ENCODE results near the gene CCDC69.
"Not testable (repeated sequence)": the region's sequence is repeated elsewhere in the genome, so short reads cannot be mapped to it uniquely, and the experiment has no call there.

Gene CCDC69

DNA sequence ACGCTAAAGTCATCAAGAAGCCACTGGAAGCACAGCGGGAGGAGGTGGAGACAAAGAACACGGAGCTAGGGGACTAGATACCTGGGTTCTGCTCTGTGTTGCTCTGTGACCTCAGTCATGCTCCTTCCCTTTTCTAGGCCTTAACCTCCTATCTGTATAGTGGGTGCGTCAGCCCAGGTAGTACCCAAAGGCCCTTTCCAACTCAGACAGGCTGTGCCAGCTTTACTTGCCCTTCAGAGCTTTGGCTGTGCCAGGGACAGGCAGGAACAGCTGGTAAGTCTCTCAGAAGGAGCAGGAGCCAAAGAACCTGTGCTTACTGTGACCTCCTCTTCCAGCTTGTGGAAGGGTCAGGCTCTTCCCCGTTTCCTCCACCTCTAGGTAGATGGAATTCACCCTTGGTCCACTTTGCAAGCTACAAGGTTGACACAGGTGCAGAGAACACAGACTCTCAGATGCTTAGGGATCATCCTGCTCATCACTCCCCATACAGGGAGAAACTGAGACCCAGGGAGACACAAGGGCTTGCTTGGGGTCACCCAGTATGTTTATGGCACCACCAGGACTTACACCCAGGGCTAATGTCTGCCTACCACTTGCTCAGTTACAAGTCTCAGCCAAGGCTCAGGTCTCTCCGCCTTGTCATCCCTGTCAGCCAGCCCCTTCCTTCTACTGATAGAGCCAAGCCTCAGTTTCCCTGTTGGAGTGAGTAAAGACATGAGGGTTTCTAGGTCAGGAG is 1.7 kb downstream of the CCDC69 start:
- DNase-seq (ENCODE audit: low read depth, low spot score): no peak

DNA sequence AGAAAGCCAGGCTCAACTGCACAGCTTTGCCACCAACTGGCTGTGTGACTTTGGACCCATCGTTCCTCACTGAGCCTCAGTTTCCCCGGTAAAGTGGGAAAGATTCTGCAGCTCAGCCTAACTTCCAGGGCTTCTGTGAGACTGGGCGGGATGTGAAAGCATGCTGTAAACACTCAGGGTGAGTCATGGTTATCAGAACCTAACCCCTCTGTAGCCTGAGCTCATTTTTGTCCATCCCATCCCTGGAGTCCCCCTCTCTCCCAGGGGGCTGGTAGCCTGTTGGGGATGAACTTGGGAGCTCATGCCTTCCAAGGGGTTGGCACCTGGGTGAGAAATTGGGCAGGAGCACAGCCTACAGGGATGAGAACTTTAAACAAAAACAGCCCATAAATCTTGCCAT is 2.3 kb downstream of the CCDC69 start:
- no peak for DNase-seq (ENCODE audit: low read depth, low spot score)

DNA sequence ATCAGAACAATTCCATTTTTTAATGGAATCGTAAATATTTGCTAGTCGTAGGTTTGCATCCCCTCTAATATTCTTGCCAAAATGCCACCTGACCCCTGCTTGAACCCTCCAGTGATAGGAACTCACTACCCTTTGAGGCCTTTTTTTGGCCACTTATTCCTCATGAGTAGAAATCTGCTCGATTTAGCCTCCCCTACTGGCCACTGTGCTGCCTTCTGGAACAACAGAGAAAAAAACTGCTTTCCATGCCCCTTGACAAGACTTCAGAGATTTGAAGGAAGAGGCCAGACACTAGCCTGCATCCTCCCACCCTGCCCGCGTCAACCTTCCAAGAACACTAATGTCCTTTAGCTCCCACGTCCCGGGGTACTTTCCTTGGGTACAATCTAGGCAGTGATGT is 4.1 kb downstream of the CCDC69 start:
- no peak for DNase-seq (ENCODE audit: low read depth, low spot score)

DNA sequence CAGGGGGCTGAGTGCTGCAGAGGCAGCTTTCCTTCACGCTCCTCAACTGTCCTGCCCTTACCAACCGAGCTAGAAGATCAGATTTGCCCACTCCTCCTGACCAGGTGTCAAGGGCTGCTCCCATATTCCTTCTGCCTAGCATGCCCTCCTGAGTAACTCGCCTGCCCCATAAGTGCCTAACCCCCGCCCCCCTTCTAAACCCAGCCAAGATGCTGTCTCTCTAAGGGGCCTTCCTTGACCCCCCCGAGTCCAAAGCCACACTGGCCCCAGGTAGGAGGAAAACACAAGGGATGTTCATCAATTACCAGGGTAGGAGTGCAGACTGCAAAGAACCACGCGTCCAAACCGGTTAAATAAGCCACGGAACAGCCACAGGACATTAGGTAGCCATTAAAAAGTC is 4.8 kb downstream of the CCDC69 start:
- DNase-seq (ENCODE audit: low read depth, low spot score): no peak

DNA sequence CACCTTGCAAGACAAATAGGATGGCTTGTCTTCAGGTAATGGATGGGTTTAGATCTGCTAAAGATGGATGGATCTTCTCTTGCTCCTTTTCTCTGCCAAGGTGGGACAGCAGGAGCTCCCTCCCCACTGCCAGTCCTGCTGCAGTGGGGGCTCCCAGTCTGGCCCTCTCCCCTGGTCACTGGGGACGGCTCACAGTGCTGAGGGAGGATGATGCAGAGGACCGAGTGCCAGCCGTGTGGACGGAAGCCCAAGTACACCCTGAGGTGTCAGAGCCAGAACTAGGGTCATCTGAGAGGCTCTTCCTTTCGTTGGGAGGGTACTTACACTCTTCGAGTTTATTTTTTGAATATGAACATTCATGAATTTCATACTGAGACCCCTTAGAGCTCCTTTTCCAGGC is 5.7 kb downstream of the CCDC69 start:
- no peak for DNase-seq (ENCODE audit: low read depth, low spot score)

DNA sequence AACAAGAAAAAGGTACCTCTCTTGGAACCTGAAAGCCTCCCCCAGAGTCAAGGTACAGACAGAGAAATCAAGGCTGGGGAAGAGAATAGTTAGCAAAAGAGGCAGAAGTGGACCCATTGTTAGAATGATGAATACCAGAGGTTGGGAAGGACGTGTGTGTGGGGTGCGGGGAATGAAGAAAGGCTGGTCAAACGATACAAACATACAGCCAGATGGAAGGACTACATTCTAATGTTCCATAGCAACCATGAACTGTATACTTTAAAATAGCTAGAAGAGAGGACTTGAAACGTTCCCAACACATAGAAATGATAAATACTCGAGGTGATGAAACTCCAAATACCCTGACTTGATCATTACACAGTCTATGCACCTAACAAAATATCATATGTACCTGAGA is 7.1 kb downstream of the CCDC69 start:
- no peak for DNase-seq (ENCODE audit: low read depth, low spot score)

DNA sequence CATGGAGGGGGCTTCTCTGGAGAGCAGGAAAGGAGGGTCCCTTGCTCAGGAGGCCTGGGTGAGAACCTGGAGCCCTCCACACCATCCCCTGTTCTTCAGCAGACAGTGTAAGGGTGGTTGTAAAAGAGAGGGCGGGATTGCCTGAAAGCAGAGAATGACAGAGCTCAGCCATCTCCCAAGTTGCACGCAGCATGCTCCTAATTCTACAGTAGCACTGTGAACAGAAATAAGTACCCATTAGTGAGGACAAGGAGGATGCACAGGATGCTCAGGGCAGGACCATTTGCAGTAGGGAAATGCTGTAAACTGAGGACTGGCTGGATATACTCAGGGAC is 8.4 kb downstream of the CCDC69 start:
- no peak for DNase-seq (ENCODE audit: low read depth, low spot score)

DNA sequence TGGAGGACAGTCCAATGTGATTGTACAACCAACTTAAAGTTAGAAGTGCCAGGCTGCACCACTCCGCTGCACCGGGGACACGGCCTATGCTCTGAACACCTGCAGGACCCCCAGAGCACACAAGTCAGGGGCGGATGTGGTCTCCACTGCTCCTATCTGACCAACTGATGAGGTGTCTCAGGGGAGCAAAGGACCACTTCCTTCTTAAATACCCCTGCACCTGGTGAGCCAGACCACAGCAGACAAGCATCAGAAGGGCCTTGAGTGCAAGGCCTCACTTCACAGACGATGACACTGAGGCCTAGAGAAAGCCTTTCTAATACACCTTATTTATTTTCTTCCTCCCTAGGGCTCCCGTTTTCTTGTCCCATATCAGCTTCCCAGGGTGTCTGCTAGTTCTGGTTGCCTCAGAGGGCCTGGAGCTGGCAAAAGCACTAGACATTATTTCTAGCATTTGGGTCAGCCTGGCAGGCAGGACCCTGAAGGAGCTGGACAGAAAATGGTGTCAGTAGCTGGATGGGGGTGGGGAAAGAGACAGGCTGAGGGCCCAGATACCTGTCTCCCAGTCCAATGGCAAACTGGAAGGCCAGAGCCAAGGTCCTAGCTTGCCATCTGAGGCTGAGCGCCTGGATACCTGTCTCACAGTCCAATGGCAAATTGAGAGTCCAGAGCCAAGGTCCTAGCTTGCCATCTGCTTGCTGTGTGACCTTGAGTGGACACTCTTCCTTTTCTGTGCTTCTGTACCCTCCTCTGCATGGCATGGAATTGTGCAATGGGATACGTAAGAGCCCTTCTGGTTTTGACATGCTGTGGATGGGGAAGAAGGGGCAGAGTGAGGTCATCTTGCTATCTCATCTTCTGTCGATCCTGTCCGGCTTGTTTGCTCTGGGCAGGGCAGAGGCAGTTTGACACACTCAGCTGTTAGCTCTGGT is 9.0 kb downstream of the CCDC69 start:
- DNase-seq (ENCODE audit: low read depth, low spot score): no peak

DNA sequence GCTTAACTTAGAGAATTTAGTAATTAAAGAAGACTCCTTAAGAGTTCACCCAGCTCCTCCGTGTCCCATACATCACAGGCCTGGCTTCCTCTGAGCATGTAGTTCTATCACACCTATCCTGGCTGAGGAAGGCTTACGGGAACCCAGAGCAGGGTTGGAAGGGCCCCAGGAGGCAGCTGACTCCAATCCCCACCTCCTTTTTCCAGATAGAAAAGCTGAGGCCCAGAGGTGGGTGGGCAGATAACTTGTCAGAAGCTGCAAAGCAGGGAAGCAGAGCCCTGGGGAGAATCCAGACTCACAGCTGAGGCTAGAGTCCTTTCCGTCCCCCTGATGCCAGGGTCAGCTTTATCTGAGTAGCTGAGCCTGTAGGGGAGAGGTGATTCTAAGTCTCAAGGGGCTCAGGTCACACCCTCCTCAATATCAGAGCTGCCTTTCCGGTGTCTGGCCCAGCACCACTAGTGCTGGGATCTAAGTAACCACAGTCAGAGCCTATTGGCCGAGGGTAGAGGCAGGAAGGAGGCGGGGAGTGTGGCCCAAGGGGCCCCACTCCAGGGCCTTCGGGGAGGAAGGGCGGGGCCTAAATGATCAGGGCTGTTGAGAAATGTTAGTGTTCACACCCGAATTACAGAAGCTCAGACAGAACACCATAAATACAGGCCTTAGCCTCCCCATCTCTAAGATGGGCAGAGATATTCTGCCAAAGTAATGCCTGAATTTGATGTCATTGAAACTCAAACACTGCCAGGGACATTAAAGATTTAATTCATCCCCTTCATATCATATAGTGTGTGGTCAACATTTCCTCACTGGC is 9.9 kb downstream of the CCDC69 start:
- peak; percentile 57 for DNase-seq (ENCODE audit: low read depth, low spot score)

DNA sequence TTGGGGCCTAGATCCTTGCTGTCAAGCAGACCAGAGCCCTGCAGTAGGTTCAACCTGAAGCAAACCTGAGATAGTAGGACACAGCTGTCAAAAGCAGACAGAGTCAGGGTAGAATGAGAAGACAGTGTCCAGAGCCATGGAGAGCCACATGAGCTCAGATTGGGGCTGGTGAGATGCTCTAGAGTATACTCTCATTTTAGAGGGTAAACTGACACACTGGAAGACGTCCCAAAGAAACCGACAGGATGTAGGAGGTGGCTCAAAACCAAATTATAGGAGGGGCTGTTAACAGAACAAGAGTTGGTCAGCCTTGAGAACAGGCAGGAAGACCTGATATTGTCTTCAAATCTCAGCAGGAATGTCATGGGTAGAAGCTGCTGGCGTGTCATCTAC is 11.5 kb downstream of the CCDC69 start:
- DNase-seq (ENCODE audit: low read depth, low spot score): no peak

DNA sequence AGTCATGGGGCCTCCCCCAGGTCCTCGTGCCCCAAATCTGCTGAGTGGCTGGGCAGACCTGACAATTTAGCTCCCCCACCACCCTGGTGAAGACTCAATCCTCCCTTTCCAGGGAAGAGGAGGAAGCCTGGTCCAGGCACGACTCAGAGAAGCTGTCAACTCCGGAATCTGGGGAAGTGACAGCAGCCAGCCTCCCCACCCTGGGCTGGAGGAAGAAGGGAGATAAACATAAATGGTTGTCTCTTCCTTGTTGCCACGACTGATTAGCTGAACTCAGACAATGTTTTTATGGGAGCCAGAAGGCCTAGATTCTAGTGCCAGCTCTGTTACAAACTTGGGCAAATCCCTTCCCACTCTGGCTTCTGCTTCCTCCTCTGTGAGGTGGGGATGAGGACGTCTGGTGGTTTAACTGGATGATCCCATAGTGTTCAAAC is 15.4 kb downstream of the CCDC69 start:
- no peak for DNase-seq (ENCODE audit: low read depth, low spot score)

DNA sequence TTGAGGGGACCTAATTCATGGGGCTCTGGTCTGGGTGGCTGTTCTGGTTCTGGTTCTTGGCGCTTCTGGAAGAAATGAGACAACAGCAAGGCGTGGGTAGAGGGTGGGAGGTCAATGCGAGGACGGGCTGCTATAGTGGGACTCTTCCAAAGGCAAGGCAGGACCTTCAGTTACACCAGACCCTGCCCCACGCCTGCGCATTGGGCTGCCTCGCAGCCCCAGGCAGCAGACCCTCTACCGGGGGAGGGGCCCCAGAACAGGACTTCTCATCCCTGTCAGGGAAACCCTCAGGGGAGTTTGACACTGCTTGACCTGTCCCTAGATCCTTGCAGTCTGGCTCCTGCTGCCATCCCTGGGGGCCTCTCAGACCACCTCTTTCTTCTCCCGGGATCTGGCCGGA is 18.5 kb downstream of the CCDC69 start:
- no peak for DNase-seq (ENCODE audit: low read depth, low spot score)

DNA sequence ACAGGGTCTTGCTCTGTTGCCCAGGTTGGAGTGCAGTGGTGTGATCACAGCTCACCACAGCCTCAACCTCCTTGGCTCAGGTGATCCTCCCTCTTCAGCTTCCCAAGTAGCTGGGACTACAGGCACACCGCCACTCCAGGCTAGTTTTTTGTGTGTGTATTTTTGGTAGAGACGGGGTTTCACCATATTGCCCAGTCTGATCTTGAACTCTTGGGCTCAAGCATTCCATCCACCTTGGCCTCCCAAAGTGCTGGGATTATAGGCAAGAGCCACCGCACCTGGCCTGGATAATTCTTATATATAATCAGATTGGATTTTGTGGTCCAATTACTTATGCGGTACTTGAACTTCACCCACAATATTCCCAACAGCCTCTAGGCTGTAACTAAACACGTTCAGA is 19.8 kb downstream of the CCDC69 start:
- no peak for DNase-seq (ENCODE audit: low read depth, low spot score)

DNA sequence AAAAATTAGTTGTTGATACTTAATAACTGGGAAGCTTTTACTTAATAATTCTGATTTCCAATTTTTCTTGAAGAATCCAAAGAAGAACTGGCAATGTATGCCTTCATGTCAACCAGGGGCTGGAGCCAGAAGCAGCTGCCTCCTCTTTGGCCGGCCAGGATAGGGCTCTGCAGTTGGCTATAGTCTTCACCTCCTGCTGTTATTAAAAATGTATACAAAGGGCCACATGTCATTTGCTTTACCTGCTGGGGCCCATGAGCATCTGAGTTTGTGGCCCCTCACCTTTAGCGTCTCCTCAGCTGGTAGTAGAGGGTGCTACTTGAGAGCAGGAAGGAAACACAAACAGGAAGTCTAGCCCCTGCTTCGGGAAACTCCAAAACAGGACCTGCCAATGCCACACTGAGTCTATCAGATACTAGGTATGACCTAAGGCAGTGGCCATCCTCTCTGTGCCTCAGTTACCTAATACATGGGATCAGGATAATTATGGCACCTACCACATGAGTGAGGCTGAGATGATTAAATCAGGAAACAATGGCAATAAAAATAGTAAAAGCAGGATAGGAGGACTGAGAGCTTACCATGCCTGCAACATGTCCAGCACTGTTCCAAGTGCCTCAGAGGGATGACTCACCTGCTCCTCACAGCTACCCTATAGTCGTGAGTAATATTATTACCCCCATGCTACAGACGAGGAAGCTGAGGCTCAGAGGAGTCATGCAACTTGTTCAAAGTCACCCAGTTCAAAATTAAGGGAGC is 21.3 kb downstream of the CCDC69 start:
- DNase-seq (ENCODE audit: low read depth, low spot score): no peak

DNA sequence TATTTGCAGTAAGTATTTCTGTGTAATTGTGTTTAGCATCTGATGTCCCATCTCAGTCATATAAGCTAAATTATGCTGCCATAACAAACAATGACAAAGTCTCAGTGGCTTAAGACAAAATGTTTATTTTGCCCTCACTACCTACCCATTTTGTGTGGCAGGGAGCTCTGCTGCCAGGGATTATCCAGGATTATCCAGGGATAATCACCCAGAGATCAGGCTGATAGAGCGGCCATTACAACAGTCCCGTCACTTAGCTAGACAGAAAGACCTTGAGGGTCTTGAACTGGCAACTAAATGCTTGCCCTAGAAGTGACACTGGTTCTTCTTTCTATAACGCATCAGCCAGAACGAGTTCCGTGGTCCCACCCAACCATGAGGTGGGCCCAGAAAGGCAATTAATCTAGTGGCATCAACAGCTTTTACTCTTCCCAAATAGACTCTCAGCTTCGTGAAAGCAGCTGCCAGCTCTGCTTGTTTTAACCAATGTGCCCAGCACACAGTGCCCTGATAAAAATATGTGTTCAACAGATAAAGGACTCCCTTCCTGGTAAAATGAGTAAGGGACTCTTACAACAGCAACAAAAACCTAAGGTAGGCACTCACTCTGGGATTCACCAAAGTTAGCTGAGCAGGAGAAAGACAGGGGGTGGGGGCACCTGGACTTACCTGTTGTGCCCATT is 22.8 kb downstream of the CCDC69 start:
- DNase-seq (ENCODE audit: low read depth, low spot score): no peak

DNA sequence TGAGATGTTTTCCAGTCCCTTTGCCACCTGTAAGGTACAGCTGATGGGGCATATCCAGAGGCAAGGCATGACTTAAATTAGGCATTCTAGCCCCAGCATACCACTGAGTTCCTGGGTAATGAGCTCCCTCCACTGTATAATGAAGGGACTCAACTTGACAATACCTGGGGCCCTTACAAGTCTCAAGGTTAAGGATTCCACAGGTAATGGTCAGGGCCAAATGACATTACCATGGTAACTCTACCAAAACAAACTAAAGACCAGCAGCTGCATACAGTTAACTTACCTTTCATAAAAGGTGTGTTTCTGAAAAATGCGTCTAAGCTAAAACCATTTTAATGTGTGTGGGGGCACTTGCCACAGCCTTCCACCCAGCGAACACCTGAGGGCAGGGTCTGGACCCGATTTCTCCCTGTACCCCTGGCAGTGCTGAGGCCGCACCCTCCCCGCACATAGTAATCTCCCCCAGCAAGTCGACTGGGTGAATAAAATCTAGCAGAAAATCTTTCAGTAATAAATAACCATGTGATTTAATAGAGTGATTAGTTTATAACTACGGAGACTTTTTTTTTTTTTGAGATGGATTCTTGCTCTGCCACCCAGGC is 24.2 kb downstream of the CCDC69 start:
- DNase-seq (ENCODE audit: low read depth, low spot score): no peak

DNA sequence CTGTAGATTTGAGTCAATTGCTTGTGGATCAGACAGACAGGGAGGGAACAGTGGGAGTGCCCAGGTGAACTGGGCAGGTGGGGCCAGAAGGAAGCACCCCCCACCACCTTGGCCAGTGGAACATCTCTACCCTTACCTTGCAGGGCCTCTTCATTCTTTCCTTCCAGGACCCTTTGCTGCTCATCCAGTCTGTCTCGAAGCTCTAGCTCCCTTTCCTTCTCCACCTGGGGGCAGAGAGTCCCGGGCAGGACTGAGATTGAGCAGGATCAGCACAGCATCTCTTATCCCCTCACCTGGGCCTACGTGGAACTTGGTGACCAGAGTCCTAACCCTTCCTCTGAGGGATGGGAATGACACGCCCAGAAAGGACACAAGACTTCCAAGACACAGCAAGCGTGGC is 25.0 kb downstream of the CCDC69 start:
- no peak for DNase-seq (ENCODE audit: low read depth, low spot score)

DNA sequence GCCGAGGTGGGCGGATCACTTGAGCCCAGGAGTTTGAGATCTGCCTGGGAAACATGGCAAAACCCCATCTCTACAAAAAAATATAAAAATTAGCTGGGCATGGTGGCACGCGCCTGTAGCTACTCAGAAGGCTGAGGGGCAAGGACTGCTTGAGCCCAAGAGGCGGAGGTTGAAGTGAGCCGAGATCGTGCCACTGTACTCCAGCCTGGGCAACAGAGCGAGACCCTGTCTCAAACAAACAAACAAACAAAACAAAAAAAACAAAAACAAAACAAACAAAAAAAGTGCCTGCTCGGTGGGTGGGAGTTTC is 26.6 kb downstream of the CCDC69 start:
- DNase-seq (ENCODE audit: low read depth, low spot score): not testable (repeated sequence)

DNA sequence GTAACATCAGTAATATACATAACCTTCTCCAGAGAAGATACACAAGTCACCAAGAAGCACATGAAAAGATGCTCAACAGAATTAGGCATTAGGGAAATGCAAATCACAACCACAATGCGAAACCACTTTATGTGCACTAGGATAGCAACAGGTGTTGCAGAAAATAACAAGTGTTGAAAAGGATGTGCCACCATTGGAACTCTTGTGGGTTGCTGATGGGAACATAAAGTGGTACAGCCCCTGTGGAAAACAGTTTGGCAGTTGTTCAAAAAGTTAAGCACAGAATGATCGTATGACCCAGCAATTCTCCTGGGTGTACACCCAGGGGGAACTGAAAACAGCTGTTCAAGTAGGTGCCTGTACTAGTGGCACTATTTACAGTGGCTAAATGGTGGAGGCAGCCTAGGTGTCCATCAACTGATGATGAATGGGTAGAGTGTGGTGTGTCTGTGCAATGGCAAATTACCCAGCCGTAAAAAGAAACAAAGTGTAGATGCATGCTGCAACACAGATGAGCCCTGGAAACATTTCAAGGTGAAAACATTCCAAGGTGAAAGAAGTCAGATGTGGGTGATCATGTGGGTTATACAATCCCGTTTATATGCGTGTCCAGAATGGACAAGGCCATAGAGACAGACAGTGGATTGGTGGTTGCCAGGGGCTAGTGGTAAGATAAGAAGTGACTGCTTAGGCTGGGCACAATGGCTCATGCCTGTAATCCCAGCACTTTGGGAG is 27.2 kb downstream of the CCDC69 start:
- no peak for DNase-seq (ENCODE audit: low read depth, low spot score)

DNA sequence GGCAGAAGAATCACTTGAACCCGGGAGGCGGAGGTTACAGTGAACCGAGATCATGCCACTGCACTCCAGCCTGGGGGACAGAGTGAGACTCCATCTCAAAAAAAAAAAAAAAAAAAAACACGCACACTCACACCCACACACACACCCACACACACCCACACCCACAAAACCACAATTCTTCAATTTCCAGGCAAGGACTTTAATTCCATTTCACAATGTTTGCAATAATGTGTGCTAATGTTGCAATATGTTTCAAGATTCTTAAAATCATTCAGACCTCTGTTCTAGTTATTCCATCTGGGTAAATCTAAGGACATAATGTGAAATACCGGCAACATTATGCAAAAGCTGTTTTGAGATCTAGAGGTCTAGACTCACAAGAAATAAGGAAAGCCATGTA is 28.3 kb downstream of the CCDC69 start:
- DNase-seq (ENCODE audit: low read depth, low spot score): no peak
